Activated B cell treated with CpG ODN at 0.5 μM for 24 hours (primary cell): ENCODE measurements around the gene GRIK1. TPM values are rescaled to one million over a fixed set of nuclear protein-coding genes. Genes with fewer than 3 reads are reported as not detected.

Source experiments
- ATAC-seq: fragments of 200-7000 bp; cut with Tn5 transposase; one replicate; pipeline ENCODE4 v1.10.0; 2021; ENCODE audit warnings: low read depth, mild to moderate bottlenecking, moderate library complexity
- CTCF ChIA-PET: fragments of 350-600 bp; sonication (Branson Sonifier 250); formaldehyde crosslinking; loops from one replicate; lab custom pipeline; 2021; ENCODE audit warnings: antibody characterized with exemption; lab: Charles Lee
- POLR2A ChIA-PET: fragments of 350-600 bp; sonication (Branson Sonifier 250); formaldehyde crosslinking; loops from one replicate; lab custom pipeline; 2021; ENCODE audit warnings: antibody characterized with exemption; lab: Charles Lee
- DNase-seq: peaks from one replicate; pipeline ENCODE4 v3.0.0; 2022
- H3K27ac Mint-ChIP-seq: one replicate; pipeline ENCODE4 v1.8.0; 2020; ENCODE audit warnings: mixed read lengths
- H3K27me3 Mint-ChIP-seq: one replicate; pipeline ENCODE4 v1.8.0; 2021; ENCODE audit warnings: mixed read lengths
- H3K36me3 Mint-ChIP-seq: one replicate; pipeline ENCODE4 v1.8.0; 2021; ENCODE audit warnings: low read depth, mixed read lengths
- H3K4me1 Mint-ChIP-seq: one replicate; pipeline ENCODE4 v1.8.0; 2021; ENCODE audit warnings: mixed read lengths
- H3K4me3 Mint-ChIP-seq: one replicate; pipeline ENCODE4 v1.8.0; 2020; ENCODE audit warnings: mild to moderate bottlenecking, mixed read lengths
- H3K9me3 Mint-ChIP-seq: one replicate; pipeline ENCODE4 v1.8.0; 2020; ENCODE audit warnings: mixed read lengths
- intact Hi-C: fragments of 100-400 bp; cut with micrococcal nuclease; formaldehyde crosslinking; loops from one replicate; pipeline ENCODE4 v1.15.1; 2024
- total RNA-seq: library from RNA; stranded (reverse); gene quantifications from 2 replicates; pipeline ENCODE4 v1.2.3, GENCODE V29; 2022
- TF ChIP-seq, protein P1 (sequence below): fragments of 200-600 bp; IDR thresholded peaks from one replicate; pipeline ENCODE4 v1.8.0; 2022; ENCODE audit warnings: antibody characterized with exemption, mild to moderate bottlenecking

The GRIK1 gene
- total RNA-seq, 1 donor from 2014 or later = not detected

DNA sequence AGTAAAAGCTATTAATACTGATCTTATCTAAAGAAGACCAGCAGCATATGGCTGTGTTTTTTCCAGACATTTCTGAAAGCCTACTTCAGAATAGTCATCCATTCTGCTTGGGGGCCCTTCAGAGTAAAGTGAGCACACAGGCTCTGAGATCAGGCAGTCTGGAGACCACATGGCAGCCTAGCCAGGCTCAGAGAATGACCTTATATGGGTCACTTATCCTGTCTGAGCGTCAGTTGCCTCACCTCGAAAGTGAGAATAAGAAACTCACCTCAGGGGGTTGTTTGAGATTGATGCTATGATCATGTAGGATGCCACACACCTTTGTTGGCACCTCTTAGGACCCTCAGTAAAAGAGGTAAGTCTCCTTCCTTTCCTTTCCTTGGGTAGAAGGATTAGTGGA, 270.4 kb downstream of the GRIK1 start:
- no peak for DNase-seq
- ChIA-PET POLR2A (no interaction called here), CTCF (no interaction called here)
- Mint-ChIP-seq H3K27me3 (peaks cover 4% of the 10 kb centered on the region), H3K4me3 (no peak overlapping the region), H3K9me3 (no peaks in the 10 kb centered on the region), H3K36me3 (no peaks in the 10 kb centered on the region), H3K27ac (no peak overlapping the region), H3K4me1 (peaks cover 1% of the 10 kb centered on the region)
- TF ChIP-seq, protein P1, sequence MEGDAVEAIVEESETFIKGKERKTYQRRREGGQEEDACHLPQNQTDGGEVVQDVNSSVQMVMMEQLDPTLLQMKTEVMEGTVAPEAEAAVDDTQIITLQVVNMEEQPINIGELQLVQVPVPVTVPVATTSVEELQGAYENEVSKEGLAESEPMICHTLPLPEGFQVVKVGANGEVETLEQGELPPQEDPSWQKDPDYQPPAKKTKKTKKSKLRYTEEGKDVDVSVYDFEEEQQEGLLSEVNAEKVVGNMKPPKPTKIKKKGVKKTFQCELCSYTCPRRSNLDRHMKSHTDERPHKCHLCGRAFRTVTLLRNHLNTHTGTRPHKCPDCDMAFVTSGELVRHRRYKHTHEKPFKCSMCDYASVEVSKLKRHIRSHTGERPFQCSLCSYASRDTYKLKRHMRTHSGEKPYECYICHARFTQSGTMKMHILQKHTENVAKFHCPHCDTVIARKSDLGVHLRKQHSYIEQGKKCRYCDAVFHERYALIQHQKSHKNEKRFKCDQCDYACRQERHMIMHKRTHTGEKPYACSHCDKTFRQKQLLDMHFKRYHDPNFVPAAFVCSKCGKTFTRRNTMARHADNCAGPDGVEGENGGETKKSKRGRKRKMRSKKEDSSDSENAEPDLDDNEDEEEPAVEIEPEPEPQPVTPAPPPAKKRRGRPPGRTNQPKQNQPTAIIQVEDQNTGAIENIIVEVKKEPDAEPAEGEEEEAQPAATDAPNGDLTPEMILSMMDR = no peak
- intact Hi-C loops = no loop called here
- no peak for ATAC-seq

DNA sequence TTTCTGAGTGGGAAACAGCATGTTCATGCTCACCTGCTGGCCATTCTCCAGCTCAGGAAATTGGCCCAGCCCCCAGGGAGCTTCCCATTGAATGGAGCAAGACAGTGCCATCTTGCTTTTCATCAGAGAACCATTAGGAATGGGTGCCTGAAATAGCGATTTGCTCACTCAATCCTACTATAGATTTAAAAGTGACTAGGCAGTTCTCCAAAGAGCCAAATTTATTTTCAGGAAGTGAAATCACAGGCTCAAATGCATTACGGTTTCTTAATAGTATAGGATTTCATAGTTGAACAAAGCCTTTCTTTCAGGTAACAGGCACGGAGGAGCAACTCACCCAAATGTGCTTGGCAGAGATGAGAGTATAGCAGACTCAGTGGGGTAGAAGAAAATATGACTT, 272.1 kb downstream of the GRIK1 start:
- ATAC-seq = no peak

DNA sequence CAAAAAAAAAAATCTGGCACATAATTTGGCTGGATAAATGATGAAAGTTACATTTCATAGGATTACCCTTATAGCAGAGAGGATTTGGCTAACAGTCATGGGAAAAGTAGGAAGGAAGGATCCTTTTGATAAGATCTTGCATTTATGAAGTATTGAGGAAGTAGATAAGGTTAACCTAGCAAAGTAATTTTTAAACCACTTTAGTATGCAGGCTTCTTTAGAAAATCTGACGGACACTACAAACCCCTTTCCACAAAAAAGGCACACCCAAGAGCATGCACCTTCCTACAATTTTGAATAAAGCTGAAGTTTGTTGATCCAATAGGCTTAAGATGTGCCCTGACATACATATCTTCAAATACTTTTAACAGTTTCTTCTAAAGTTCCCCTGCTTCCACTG, 275.2 kb downstream of the GRIK1 start:
- TF ChIP-seq, protein P1 = no peak
- ATAC-seq (no peak), DNase-seq (no peak)
- H3K4me3 Mint-ChIP-seq = no peak overlapping the region
- H3K9me3 Mint-ChIP-seq = no peaks in the 10 kb centered on the region
- H3K36me3 Mint-ChIP-seq = no peaks in the 10 kb centered on the region
- no peaks in the 10 kb centered on the region for H3K4me1 Mint-ChIP-seq
- ChIA-PET POLR2A (no interaction called here), CTCF (no interaction called here)
- no peaks in the 10 kb centered on the region for H3K27me3 Mint-ChIP-seq
- no peak overlapping the region for H3K27ac Mint-ChIP-seq
- intact Hi-C loops = no loop called here

More for the DNA sequence above, 272.1 kb downstream of the GRIK1 start:
- Mint-ChIP-seq H3K4me3 (no peak overlapping the region), H3K27me3 (peaks cover 4% of the 10 kb centered on the region), H3K9me3 (no peaks in the 10 kb centered on the region), H3K4me1 (no peaks in the 10 kb centered on the region), H3K36me3 (no peaks in the 10 kb centered on the region), H3K27ac (no peak overlapping the region)
- POLR2A ChIA-PET = no interaction called here
- DNase-seq = no peak
- intact Hi-C loops = no loop called here
- TF ChIP-seq, protein P1 = no peak
- CTCF ChIA-PET = no interaction called here

DNA sequence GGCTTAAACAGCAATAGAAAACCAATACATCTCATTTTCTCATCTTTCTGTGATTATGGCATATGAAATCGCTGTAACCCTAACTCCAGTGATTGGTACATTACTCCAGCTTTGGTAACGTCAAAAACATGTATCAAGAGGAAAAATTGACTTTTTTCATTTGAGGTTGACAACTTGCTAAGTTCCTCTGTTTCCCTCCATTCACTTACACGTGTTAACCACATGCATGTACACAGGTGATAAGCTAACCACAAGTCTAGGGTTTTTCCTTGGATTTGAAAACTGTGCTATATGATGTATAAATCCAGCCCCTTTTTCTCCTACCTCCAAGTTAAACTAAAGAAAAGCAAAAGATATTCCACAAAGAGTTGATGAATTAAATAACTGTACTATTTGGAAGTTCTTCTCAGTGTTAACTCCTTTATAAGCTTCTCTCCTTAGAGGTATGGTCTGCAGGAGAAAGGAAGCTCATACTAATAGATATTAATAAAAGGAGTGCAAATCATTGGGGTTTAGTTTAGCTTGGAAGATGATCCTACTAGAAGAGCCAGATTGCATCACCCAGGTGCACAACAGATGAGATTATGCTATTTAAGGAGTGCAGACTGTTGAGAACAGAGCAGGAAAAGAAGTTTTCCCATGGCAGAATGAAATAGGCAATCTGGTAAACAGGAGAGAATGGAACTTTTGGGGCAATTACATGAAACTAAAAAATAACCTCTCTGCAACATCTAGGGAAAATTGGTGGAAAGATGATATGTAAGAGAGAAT, 277.9 kb downstream of the GRIK1 start:
- Mint-ChIP-seq H3K27me3 (no peaks in the 10 kb centered on the region), H3K4me1 (peaks cover under 1% of the 10 kb centered on the region), H3K27ac (no peak overlapping the region), H3K9me3 (no peaks in the 10 kb centered on the region), H3K36me3 (no peaks in the 10 kb centered on the region), H3K4me3 (no peak overlapping the region)
- POLR2A ChIA-PET = no interaction called here
- DNase-seq (no peak), ATAC-seq (no peak)
- intact Hi-C loops = no loop called here
- TF ChIP-seq, protein P1 = no peak
- CTCF ChIA-PET = no interaction called here

DNA sequence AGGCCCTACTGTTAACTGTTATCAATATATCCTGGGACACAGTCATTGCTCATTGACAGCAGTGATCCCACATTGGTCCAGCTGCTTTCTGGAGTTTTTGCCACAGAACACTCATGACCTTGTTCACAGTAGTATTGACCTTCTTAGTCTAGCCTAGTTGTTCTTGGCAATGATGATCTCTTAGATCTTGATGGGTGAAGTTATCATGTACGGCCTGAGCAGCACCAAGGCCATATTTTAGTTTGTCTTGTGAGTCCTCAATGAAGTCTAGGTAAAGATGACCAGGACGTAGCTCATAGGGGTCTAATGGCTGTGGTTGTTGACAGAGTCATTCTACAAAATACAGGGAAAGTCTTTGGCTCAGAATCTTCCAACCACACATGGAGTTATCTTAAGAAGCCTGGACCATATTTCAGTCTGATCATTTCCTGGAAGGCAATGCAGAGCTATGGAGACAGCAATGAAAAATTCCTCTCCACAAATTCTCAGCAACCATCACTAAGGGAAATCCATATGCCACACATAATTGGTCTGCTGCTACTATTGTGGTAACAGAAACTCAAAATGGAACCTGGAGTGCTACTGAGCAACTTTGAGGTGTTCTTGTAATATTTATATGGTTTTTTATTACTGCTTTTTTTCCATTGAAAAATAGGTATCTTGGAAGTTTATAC, 279.6 kb downstream of the GRIK1 start:
- POLR2A ChIA-PET = no interaction called here

More for the DNA sequence above, 279.6 kb downstream of the GRIK1 start:
- H3K4me1 Mint-ChIP-seq = peaks cover 6% of the 10 kb centered on the region
- H3K27me3 Mint-ChIP-seq = no peaks in the 10 kb centered on the region
- H3K36me3 Mint-ChIP-seq = no peaks in the 10 kb centered on the region
- no peak for ATAC-seq
- H3K4me3 Mint-ChIP-seq = no peak overlapping the region
- TF ChIP-seq, protein P1 = no peak
- no peak for DNase-seq
- H3K27ac Mint-ChIP-seq = no peak overlapping the region
- CTCF ChIA-PET = no interaction called here
- no peaks in the 10 kb centered on the region for H3K9me3 Mint-ChIP-seq
- intact Hi-C loops = no loop called here
